Ishikawa (cell line): ENCODE data around the gene FSHR.

Source experiments
- CEBPB ChIP-seq: IDR thresholded peaks from 2 replicates; pipeline ENCODE4 v1.6.1; 2012
- CREB1 ChIP-seq: IDR thresholded peaks from 2 replicates; pipeline ENCODE4 v1.6.1; 2012; ENCODE audit warnings: low read depth
- EGR1 ChIP-seq: IDR thresholded peaks from 2 replicates; pipeline ENCODE4 v1.6.1; 2012
- EP300 ChIP-seq: IDR thresholded peaks from 2 replicates; pipeline ENCODE4 v1.6.1; 2012; ENCODE audit warnings: borderline replicate concordance
- FOXM1 ChIP-seq: IDR thresholded peaks from 2 replicates; pipeline ENCODE4 v1.6.1; 2012; ENCODE audit warnings: low read depth, borderline replicate concordance
- NFIC ChIP-seq: IDR thresholded peaks from 2 replicates; pipeline ENCODE4 v1.6.1; 2012
- RAD21 ChIP-seq: IDR thresholded peaks from 2 replicates; pipeline ENCODE4 v1.6.1; 2012; ENCODE audit warnings: low read depth
- REST ChIP-seq: IDR thresholded peaks from 2 replicates; pipeline ENCODE4 v1.6.1; 2012; ENCODE audit warnings: low read depth, mild to moderate bottlenecking
- TAF1 ChIP-seq: IDR thresholded peaks from 2 replicates; pipeline ENCODE4 v1.6.1; 2012; ENCODE audit warnings: low read depth, mild to moderate bottlenecking
- TCF12 ChIP-seq: IDR thresholded peaks from 2 replicates; pipeline ENCODE4 v1.6.1; 2012; ENCODE audit warnings: low read depth
- TEAD4 ChIP-seq: IDR thresholded peaks from 2 replicates; pipeline ENCODE4 v1.6.1; 2012
- USF1 ChIP-seq: IDR thresholded peaks from 2 replicates; pipeline ENCODE4 v1.6.1; 2012
- YY1 ChIP-seq: IDR thresholded peaks from 2 replicates; pipeline ENCODE4 v1.6.1; 2012; ENCODE audit warnings: low read depth
- ZBTB7A ChIP-seq: IDR thresholded peaks from 2 replicates; pipeline ENCODE4 v1.6.1; 2012; ENCODE audit warnings: low read depth
- TF ChIP-seq, protein P1 (sequence below): IDR thresholded peaks from 2 replicates; pipeline ENCODE4 v1.6.1; 2012

Gene FSHR

GRCh38 chr2:49111456-49111855 lies 42.9 kb downstream of the FSHR start:
- TF ChIP-seq FOXM1 (no peak), CEBPB (no peak), ZBTB7A (no peak), TCF12 (no peak), REST (no peak), EP300 (no peak), RAD21 (no peak)
- TF ChIP-seq, protein P1, sequence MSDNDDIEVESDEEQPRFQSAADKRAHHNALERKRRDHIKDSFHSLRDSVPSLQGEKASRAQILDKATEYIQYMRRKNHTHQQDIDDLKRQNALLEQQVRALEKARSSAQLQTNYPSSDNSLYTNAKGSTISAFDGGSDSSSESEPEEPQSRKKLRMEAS: no peak

- TF ChIP-seq REST (no peak), NFIC (no peak), CREB1 (no peak), EP300 (no peak), CEBPB (no peak), TEAD4 (no peak), USF1 (no peak), RAD21 (no peak), YY1 (no peak), EGR1 (no peak), TCF12 (no peak), TAF1 (no peak), ZBTB7A (no peak), FOXM1 (no peak)
- TF ChIP-seq, protein P1: no peak
Measured at GRCh38 chr2:49111006-49111405, 43.3 kb downstream of the FSHR start.

GRCh38 chr2:49110571-49110970 lies 43.7 kb downstream of the FSHR start:
- TF ChIP-seq TEAD4: no peak
- TF ChIP-seq NFIC: no peak
- TF ChIP-seq EGR1: no peak
- TF ChIP-seq USF1: no peak
- TF ChIP-seq YY1: no peak
- TF ChIP-seq TAF1: no peak
- TF ChIP-seq REST: no peak
- TF ChIP-seq TCF12: no peak
- TF ChIP-seq ZBTB7A: no peak

DNA sequence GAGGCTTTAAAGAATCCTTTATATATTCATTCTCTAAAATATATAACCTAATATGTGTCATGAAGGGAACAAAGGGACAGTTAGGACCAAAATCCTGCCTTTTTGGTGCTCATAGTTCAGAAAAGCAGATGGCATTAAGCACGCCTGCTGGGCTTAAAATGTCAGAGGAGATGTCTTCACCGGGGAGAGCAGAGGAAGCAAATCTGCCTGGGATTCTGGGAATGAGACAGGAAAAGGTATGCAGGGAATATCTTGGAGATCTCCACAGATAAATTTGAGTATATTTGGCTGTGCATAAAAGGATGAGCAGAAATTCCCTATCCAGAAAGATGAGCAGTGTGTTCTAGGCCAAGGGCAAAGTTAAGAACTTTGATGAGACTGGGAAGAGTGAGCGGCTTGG lies 45.5 kb downstream of the FSHR start:
- TF ChIP-seq RAD21 (no peak), YY1 (no peak), CREB1 (no peak)

- TF ChIP-seq REST (no peak), EP300 (no peak)
Measured at GRCh38 chr2:49108436-49108835, 45.9 kb downstream of the FSHR start.
